ENCODE results near the gene INTS12. TPM values are rescaled to one million over a fixed set of nuclear protein-coding genes. Genes with fewer than 3 reads are reported as not detected.
A peak's percentile ranks its signal among the peaks of the same experiment; 100 is the strongest.

Gene INTS12
- total RNA-seq, 1 donor from 2014 or later: 17.2 TPM

GRCh38 chr4:105725623-105726022 is 17.1 kb upstream of the INTS12 start:
- no peak for DNase-seq (ENCODE audit: low spot score)
- Histone ChIP-seq H4K20me1 (ENCODE audit: low read depth) (no peaks in the 10 kb centered on the region), H3K4me2 (no peak overlapping the region), H3K27ac (no peak overlapping the region), H3K9ac (no peak overlapping the region), H2AFZ (replicated peaks) (no peak overlapping the region), H3K27me3 (no peaks in the 10 kb centered on the region), H3K4me1 (no peaks in the 10 kb centered on the region), H3K9me3 (ENCODE audit: low read depth) (no peaks in the 10 kb centered on the region), H3F3A (ENCODE audit: low read depth) (no peaks in the 10 kb centered on the region), H3K79me2 (ENCODE audit: low read depth) (peaks cover 2% of the 10 kb centered on the region), H3K4me3 (no peak overlapping the region), H3K36me3 (peaks cover 44% of the 10 kb centered on the region)
- no peaks in the 10 kb centered on the region for H3K4me1 Mint-ChIP-seq
- no peak overlapping the region for H3K4me3 Mint-ChIP-seq
- peaks cover 36% of the 10 kb centered on the region for H3K36me3 Mint-ChIP-seq
- TF ChIP-seq EZH2 (IDR thresholded peaks at IDR 0.05) (no peak), CTCF (IDR thresholded peaks at IDR 0.05) (no peak), EZH2phosphoT487 (IDR thresholded peaks at IDR 0.05) (no peak)
- H3K27me3 Mint-ChIP-seq (ENCODE audit: insufficient read depth, low read depth): no peaks in the 10 kb centered on the region
- no peak overlapping the region for H3K27ac Mint-ChIP-seq
- peaks cover 10% of the 10 kb centered on the region for H3K9me3 Mint-ChIP-seq

GRCh38 chr4:105719204-105719603 is 10.7 kb upstream of the INTS12 start:
- Histone ChIP-seq H3K9ac (no peak overlapping the region), H2AFZ (replicated peaks) (no peak overlapping the region), H3K79me2 (ENCODE audit: low read depth) (peaks cover 31% of the 10 kb centered on the region), H3K4me2 (no peak overlapping the region), H4K20me1 (ENCODE audit: low read depth) (no peaks in the 10 kb centered on the region), H3K9me3 (ENCODE audit: low read depth) (no peaks in the 10 kb centered on the region), H3K27me3 (no peaks in the 10 kb centered on the region), H3K27ac (no peak overlapping the region), H3K36me3 (peaks cover 5% of the 10 kb centered on the region), H3K4me1 (no peaks in the 10 kb centered on the region), H3F3A (ENCODE audit: low read depth) (no peaks in the 10 kb centered on the region), H3K4me3 (no peak overlapping the region)
- Mint-ChIP-seq H3K27me3 (ENCODE audit: insufficient read depth, low read depth) (no peaks in the 10 kb centered on the region), H3K4me3 (no peak overlapping the region), H3K4me1 (no peaks in the 10 kb centered on the region), H3K27ac (no peak overlapping the region), H3K9me3 (no peaks in the 10 kb centered on the region), H3K36me3 (peaks cover 14% of the 10 kb centered on the region)
- no peak for DNase-seq (ENCODE audit: low spot score)
- TF ChIP-seq EZH2phosphoT487 (IDR thresholded peaks at IDR 0.05): no peak
- no peak for TF ChIP-seq EZH2 (IDR thresholded peaks at IDR 0.05)
- TF ChIP-seq CTCF (IDR thresholded peaks at IDR 0.05): no peak

GRCh38 chr4:105715692-105716278 is 7.3 kb upstream of the INTS12 start:
- Histone ChIP-seq H3K9me3 (ENCODE audit: low read depth) (no peaks in the 10 kb centered on the region), H2AFZ (replicated peaks) (no peak overlapping the region), H3K4me3 (no peak overlapping the region), H3K27me3 (no peaks in the 10 kb centered on the region), H3K36me3 (no peaks in the 10 kb centered on the region), H3K27ac (no peak overlapping the region), H3F3A (ENCODE audit: low read depth) (no peaks in the 10 kb centered on the region), H3K9ac (no peak overlapping the region), H4K20me1 (ENCODE audit: low read depth) (no peaks in the 10 kb centered on the region), H3K79me2 (ENCODE audit: low read depth) (peaks cover 65% of the 10 kb centered on the region), H3K4me2 (no peak overlapping the region), H3K4me1 (peaks cover 5% of the 10 kb centered on the region)
- TF ChIP-seq CTCF (IDR thresholded peaks at IDR 0.05) (peak; percentile 54), EZH2phosphoT487 (IDR thresholded peaks at IDR 0.05) (no peak), EZH2 (IDR thresholded peaks at IDR 0.05) (no peak)
- H3K27ac Mint-ChIP-seq: no peak overlapping the region
- no peaks in the 10 kb centered on the region for H3K9me3 Mint-ChIP-seq
- H3K4me1 Mint-ChIP-seq: no peaks in the 10 kb centered on the region
- DNase-seq (ENCODE audit: low spot score): peak; percentile 6
- no peak overlapping the region for H3K4me3 Mint-ChIP-seq
- no peaks in the 10 kb centered on the region for H3K27me3 Mint-ChIP-seq (ENCODE audit: insufficient read depth, low read depth)
- peaks cover 11% of the 10 kb centered on the region for H3K36me3 Mint-ChIP-seq

All from neural progenitor cell (in vitro differentiated cells).